GM19239 (cell line): ENCODE data around the gene TMEM129.

Source experiments
- DNase-seq: peaks from one replicate; pipeline ENCODE4 v3.0.0; 2011; ENCODE audit warnings: low spot score; ENCODE audit not compliant: insufficient read length
- FAIRE-seq: peaks from 2 replicates; lab custom pipeline; 2011; peaks lifted over from hg19 to GRCh38; lab: Jason Lieb, UNC

The TMEM129 gene

GRCh38 chr4:1721003-1721665, at the start of gene TMEM129, which contains the start of gene TACC3:
Gene TMEM129, minus strand, starts transcription at chr4:1721323. Its CDS starts 486 bp downstream, at chr4:1720837.
Gene TACC3, plus strand, starts transcription at chr4:1721521. Its CDS starts 1,901 bp downstream, at chr4:1723422.
- peak; percentile 91 for FAIRE-seq

GRCh38 chr4:1770791-1771231, 49.7 kb upstream of the TMEM129 start:
- DNase-seq (no peak), FAIRE-seq (no peak)

More at GRCh38 chr4:1721003-1721665, at the start of gene TMEM129, which contains the start of gene TACC3:
- DNase-seq, result peak; percentile 93

- DNase-seq (no peak), FAIRE-seq (no peak)
Measured at GRCh38 chr4:1770245-1770644, 49.1 kb upstream of the TMEM129 start.

- FAIRE-seq, result no peak
Measured at GRCh38 chr4:1769692-1770091, 48.6 kb upstream of the TMEM129 start.

GRCh38 chr4:1768367-1769034, 47.4 kb upstream of the TMEM129 start:
- FAIRE-seq (no peak), DNase-seq (no peak)

More at GRCh38 chr4:1769692-1770091, 48.6 kb upstream of the TMEM129 start:
- no peak for DNase-seq

GRCh38 chr4:1767770-1768366, 46.7 kb upstream of the TMEM129 start:
- FAIRE-seq, result no peak
- DNase-seq, result no peak

- DNase-seq, result no peak
- FAIRE-seq, result no peak
Measured at GRCh38 chr4:1767061-1767769, 46.1 kb upstream of the TMEM129 start.

- FAIRE-seq (no peak), DNase-seq (no peak)
Measured at GRCh38 chr4:1766106-1767060, 45.3 kb upstream of the TMEM129 start.

GRCh38 chr4:1765409-1766072, 44.4 kb upstream of the TMEM129 start:
- DNase-seq (no peak), FAIRE-seq (no peak)

GRCh38 chr4:1764670-1765069, 43.5 kb upstream of the TMEM129 start:
- FAIRE-seq (no peak), DNase-seq (no peak)

- FAIRE-seq (no peak), DNase-seq (no peak)
Measured at GRCh38 chr4:1763550-1764080, 42.5 kb upstream of the TMEM129 start.

- DNase-seq (no peak), FAIRE-seq (no peak)
Measured at GRCh38 chr4:1763070-1763549, 42.0 kb upstream of the TMEM129 start.

- no peak for FAIRE-seq
- no peak for DNase-seq
Measured at GRCh38 chr4:1762264-1763010, 41.3 kb upstream of the TMEM129 start.

GRCh38 chr4:1761130-1761689, 40.1 kb upstream of the TMEM129 start:
- FAIRE-seq (no peak), DNase-seq (no peak)

- DNase-seq (no peak), FAIRE-seq (no peak)
Measured at GRCh38 chr4:1760521-1761071, 39.5 kb upstream of the TMEM129 start.

GRCh38 chr4:1759818-1760223, 38.7 kb upstream of the TMEM129 start:
- FAIRE-seq, result no peak

GRCh38 chr4:1759170-1759817, 38.2 kb upstream of the TMEM129 start:
- FAIRE-seq, result no peak
- DNase-seq, result no peak

More at GRCh38 chr4:1759818-1760223, 38.7 kb upstream of the TMEM129 start:
- no peak for DNase-seq
